Vagina (tissue), 2 donors: ENCODE measurements around the gene RASA2. TPM values are rescaled to one million over a fixed set of nuclear protein-coding genes. Genes with fewer than 3 reads are reported as not detected.

ENCODE experiments used
- DNase-seq, 2 donors: peaks; one replicate each; pipeline ENCODE4 v3.0.0-alpha.2; 2017; ENCODE audit errors: extremely low spot score in 2 of 2
- H3K27ac ChIP-seq: fragments of 200-600 bp; sonication (generic); one replicate; pipeline ENCODE4 v1.5.1; 2019
- H3K27me3 ChIP-seq: fragments of 200-600 bp; sonication (generic); one replicate; pipeline ENCODE4 v1.5.1; 2019
- H3K36me3 ChIP-seq, 2 donors: fragments of 200-600 bp; sonication (generic); one replicate each; pipeline ENCODE4 v1.5.1; 2017 to 2019
- H3K4me1 ChIP-seq: fragments of 200-600 bp; sonication (generic); one replicate; pipeline ENCODE4 v1.5.1; 2019
- H3K4me3 ChIP-seq, 2 donors: fragments of 200-600 bp; sonication (generic); 1 replicate in 1 of 2; 2 replicates in 1 of 2; pipeline ENCODE4 v1.5.1; 2016 to 2019
- H3K9me3 ChIP-seq: fragments of 200-600 bp; sonication (generic); one replicate; pipeline ENCODE4 v1.5.1; 2019
- POLR2A ChIP-seq, 2 donors: fragments of 450-650 bp; IDR thresholded peaks; one replicate each; pipeline ENCODE4 v1.6.1; 2017; ENCODE audit warnings: antibody characterized with exemption in 2 of 2, mild to moderate bottlenecking in 2 of 2, moderate library complexity in 2 of 2
- POLR2AphosphoS5 ChIP-seq, 2 donors: sonication (generic); formaldehyde crosslinking; IDR thresholded peaks; one replicate each; pipeline ENCODE4 v1.9.0; 2017; ENCODE audit warnings: antibody characterized with exemption in 2 of 2, mild to moderate bottlenecking in 2 of 2, low read depth in 1 of 2; ENCODE audit not compliant: insufficient read depth in 1 of 2
- intact Hi-C: fragments of 100-400 bp; cut with DNase I; formaldehyde crosslinking; loops from one replicate; pipeline ENCODE4 v1.15.1; 2023
- total RNA-seq: library from RNA; depleted of rRNA; stranded (reverse); fragments of >200 nt; gene quantifications from one replicate; pipeline ENCODE4 v1.2.3, GENCODE V29; 2016
- TF ChIP-seq, protein P1 (sequence below), 3 experiments: fragments of 450-650 bp in 2 of 3; fragments of 200-600 bp in 1 of 3; sonication (generic) in 1 of 3; IDR thresholded peaks; one replicate each; pipeline ENCODE4 v1.5.1; 2017 to 2019; ENCODE audit warnings: antibody characterized with exemption in 3 of 3, mild to moderate bottlenecking in 2 of 3, moderate library complexity in 2 of 3

Gene RASA2
- total RNA-seq, 1 donor from 2014 or later = 18.4 TPM

DNA sequence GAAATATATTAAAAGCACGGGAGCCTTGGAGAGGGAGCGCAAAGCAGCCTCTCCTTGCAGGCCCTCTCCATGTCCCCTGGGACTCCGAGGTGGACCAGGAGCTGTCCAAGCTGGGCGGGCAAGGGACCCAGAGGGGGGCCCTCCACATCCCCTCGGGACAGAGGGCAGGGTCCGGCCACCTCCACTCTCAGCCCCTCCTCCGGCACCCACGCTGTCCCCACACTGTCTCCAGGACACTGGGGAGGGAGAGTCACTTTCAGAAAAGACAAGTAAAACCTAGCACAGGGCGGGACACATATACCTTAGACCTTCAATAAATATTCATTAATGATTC, 173.8 kb downstream of the RASA2 start:
- Histone ChIP-seq H3K27ac (peak overlapping the region; percentile 9), H3K27me3 (no peaks in the 10 kb centered on the region), H3K9me3 (no peaks in the 10 kb centered on the region), H3K36me3 (no peaks in the 10 kb centered on the region), H3K4me3 (peak overlapping the region; percentile 50 to 61), H3K4me1 (peaks cover 24% of the 10 kb centered on the region)
- intact Hi-C loops = no loop called here
- no peak for DNase-seq
- TF ChIP-seq, protein P1, sequence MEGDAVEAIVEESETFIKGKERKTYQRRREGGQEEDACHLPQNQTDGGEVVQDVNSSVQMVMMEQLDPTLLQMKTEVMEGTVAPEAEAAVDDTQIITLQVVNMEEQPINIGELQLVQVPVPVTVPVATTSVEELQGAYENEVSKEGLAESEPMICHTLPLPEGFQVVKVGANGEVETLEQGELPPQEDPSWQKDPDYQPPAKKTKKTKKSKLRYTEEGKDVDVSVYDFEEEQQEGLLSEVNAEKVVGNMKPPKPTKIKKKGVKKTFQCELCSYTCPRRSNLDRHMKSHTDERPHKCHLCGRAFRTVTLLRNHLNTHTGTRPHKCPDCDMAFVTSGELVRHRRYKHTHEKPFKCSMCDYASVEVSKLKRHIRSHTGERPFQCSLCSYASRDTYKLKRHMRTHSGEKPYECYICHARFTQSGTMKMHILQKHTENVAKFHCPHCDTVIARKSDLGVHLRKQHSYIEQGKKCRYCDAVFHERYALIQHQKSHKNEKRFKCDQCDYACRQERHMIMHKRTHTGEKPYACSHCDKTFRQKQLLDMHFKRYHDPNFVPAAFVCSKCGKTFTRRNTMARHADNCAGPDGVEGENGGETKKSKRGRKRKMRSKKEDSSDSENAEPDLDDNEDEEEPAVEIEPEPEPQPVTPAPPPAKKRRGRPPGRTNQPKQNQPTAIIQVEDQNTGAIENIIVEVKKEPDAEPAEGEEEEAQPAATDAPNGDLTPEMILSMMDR (IDR thresholded peaks at IDR 0.05) = no peak
- TF ChIP-seq POLR2A (IDR thresholded peaks at IDR 0.05) = no peak
- no peak for TF ChIP-seq POLR2AphosphoS5 (IDR thresholded peaks at IDR 0.05; ENCODE audit: insufficient read depth in 1 of 2, low read depth in 1 of 2)

GRCh38 chr3:141661229-141662196, 174.7 kb downstream of the RASA2 start:
- intact Hi-C loops = no loop called here
- TF ChIP-seq, protein P1 (IDR thresholded peaks at IDR 0.05) = no peak
- no peak for TF ChIP-seq POLR2A (IDR thresholded peaks at IDR 0.05)
- TF ChIP-seq POLR2AphosphoS5 (IDR thresholded peaks at IDR 0.05; ENCODE audit: insufficient read depth in 1 of 2, low read depth in 1 of 2) = no peak
- no peak overlapping the region for H3K27ac ChIP-seq
- H3K36me3 ChIP-seq = no peaks in the 10 kb centered on the region
- no peak overlapping the region for H3K4me3 ChIP-seq
- no peak for DNase-seq
- H3K27me3 ChIP-seq = no peaks in the 10 kb centered on the region
- H3K9me3 ChIP-seq = no peaks in the 10 kb centered on the region
- H3K4me1 ChIP-seq = peaks cover 24% of the 10 kb centered on the region

- H3K4me3 ChIP-seq = no peak overlapping the region
- no peak overlapping the region for H3K27ac ChIP-seq
- TF ChIP-seq, protein P1 (IDR thresholded peaks at IDR 0.05) = no peak
- TF ChIP-seq POLR2A (IDR thresholded peaks at IDR 0.05) (no peak), POLR2AphosphoS5 (IDR thresholded peaks at IDR 0.05; ENCODE audit: insufficient read depth in 1 of 2, low read depth in 1 of 2) (no peak)
- H3K27me3 ChIP-seq = no peaks in the 10 kb centered on the region
- H3K36me3 ChIP-seq = no peaks in the 10 kb centered on the region
- H3K9me3 ChIP-seq = no peaks in the 10 kb centered on the region
- DNase-seq = no peak
- intact Hi-C loops = no loop called here
- H3K4me1 ChIP-seq = peaks cover 24% of the 10 kb centered on the region
Observed at GRCh38 chr3:141663993-141664392, 177.2 kb downstream of the RASA2 start.

Other genes with a start within 250 kb of the RASA2 start
- 88.6 TPM for gene ZBTB38, start 118.5 kb upstream of the RASA2 start, total RNA-seq